Stimulated activated naive CD8-positive, alpha-beta T cell treated with anti-CD3 and anti-CD28 coated beads, Interleukin-15, Interleukin-2, amounts not matched to agents 100 ng/mL and 50 ng/mL, for 24 hours (primary cell): ENCODE results near the gene C6.
"Not testable (repeated sequence)": the region's sequence is repeated elsewhere in the genome, so short reads cannot be mapped to it uniquely, and the experiment has no call there.

Experiments used
- H3K27ac Mint-ChIP-seq: one replicate; pipeline ENCODE4 v1.8.0; 2021; ENCODE audit warnings: mild to moderate bottlenecking, mixed read lengths
- H3K27me3 Mint-ChIP-seq: one replicate; pipeline ENCODE4 v1.8.0; 2021; ENCODE audit warnings: mixed read lengths
- H3K36me3 Mint-ChIP-seq: one replicate; pipeline ENCODE4 v1.8.0; 2021; ENCODE audit warnings: low read depth, mixed read lengths
- H3K4me1 Mint-ChIP-seq: one replicate; pipeline ENCODE4 v1.8.0; 2021; ENCODE audit warnings: low read depth, mixed read lengths
- H3K4me3 Mint-ChIP-seq: one replicate; pipeline ENCODE4 v1.8.0; 2021; ENCODE audit warnings: mild to moderate bottlenecking, mixed read lengths
- H3K9me3 Mint-ChIP-seq: one replicate; pipeline ENCODE4 v1.8.0; 2021; ENCODE audit warnings: mixed read lengths

The C6 gene

DNA sequence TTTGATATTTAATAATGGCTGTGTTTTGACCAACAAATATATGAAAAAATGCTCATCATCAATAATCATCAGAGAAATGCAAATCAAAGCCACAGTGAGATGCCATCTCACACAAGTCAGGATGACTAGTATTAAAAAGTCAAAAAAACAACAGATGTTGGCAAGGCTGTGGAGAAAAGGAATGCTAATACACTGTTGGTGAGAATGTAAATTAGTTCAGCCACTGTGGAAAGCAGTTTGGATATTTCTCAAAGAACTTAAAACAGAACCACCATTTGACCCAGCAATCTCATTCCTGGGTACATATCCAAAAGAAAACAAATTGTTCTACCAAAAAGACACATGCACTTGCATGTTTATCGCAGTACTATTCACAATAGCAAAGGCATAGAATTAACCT lies 30.0 kb downstream of the C6 start:
- not testable (repeated sequence) for H3K27ac Mint-ChIP-seq, H3K9me3 Mint-ChIP-seq, H3K27me3 Mint-ChIP-seq, H3K36me3 Mint-ChIP-seq, H3K4me3 Mint-ChIP-seq, H3K4me1 Mint-ChIP-seq

DNA sequence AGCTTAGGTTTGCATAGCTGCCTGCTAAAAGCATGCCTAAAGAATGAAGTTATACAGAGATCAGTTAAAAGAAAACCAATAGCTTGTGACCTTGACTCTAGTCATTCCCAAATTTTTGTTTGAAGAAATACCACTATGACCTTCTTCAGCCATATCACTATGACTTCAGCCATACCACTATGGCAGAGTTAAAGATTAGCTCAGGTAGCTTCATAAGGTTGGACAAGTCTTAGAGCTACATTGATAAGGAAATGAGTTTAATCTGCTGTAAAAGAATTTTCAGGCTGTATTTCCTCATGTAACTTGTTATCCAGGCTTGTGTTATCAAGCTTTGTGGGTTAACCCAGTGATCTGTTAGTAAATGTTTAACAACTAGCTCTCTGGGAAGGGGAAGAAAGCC lies 30.7 kb downstream of the C6 start:
- Mint-ChIP-seq H3K36me3 (no peaks in the 10 kb centered on the region), H3K4me3 (no peak overlapping the region), H3K27ac (no peak overlapping the region), H3K27me3 (no peaks in the 10 kb centered on the region), H3K4me1 (no peaks in the 10 kb centered on the region), H3K9me3 (no peaks in the 10 kb centered on the region)

DNA sequence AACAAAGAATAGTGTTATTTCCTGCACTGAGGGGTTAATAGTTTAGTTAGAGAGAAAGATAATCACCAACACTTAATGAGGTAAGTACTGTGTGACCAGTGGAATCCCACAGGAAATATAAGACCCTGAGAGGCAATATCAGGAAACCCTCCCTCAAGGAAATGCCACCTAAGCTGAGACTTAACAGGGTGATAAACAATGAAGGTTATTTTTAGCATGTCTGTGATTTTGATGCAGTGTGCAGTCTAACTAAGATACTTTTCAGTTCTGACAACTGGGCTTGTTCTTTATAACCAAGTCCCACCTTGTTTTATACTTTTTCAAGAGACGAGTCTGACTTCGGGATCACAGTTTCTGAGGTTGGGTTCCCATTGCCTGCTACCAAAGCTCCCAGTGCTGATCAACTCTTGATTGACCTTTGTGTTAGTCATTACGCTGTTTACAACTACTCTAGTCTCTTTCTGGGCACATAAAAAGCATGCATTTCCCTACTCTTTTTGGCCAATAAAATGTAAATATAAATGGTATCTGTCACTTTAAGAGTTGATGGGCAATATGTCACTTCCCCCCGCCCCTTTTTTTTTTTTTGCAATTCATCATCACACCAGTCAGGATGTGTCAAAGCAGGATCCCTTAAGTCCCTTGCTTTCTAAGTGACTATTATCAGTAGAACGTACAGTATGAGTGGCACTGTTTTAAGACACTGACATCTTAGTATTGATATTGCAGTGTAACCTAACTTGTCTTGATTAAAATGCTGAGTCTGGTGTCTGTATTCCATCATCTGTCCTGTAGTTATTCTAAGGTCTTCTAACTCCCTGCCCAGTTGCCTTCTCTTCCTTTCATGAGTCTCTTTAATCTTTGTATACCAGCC lies 31.4 kb downstream of the C6 start:
- Mint-ChIP-seq H3K27me3 (no peaks in the 10 kb centered on the region), H3K36me3 (no peaks in the 10 kb centered on the region), H3K4me3 (no peak overlapping the region), H3K9me3 (no peaks in the 10 kb centered on the region), H3K4me1 (no peaks in the 10 kb centered on the region), H3K27ac (no peak overlapping the region)

DNA sequence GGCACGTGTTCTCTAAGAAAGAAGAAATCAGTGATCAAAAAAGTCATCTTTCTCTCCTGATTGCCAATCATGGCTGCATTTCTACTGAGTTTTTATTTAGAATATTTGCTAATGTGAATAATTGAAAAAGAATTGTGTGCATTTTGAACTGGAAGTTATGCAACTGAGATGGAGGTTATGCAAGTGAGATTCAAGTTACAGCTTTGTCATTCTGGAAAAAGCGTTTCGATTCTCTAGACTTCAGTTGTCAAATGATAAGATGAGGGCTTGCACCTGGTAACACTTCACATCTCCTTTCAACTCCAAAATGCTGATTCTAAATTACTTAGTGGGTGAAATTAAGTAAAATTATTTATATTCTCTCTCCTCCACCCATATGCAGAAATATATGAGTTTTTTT lies 36.4 kb downstream of the C6 start:
- Mint-ChIP-seq H3K9me3 (no peaks in the 10 kb centered on the region), H3K4me1 (no peaks in the 10 kb centered on the region), H3K36me3 (no peaks in the 10 kb centered on the region), H3K27ac (no peak overlapping the region), H3K27me3 (no peaks in the 10 kb centered on the region), H3K4me3 (no peak overlapping the region)

DNA sequence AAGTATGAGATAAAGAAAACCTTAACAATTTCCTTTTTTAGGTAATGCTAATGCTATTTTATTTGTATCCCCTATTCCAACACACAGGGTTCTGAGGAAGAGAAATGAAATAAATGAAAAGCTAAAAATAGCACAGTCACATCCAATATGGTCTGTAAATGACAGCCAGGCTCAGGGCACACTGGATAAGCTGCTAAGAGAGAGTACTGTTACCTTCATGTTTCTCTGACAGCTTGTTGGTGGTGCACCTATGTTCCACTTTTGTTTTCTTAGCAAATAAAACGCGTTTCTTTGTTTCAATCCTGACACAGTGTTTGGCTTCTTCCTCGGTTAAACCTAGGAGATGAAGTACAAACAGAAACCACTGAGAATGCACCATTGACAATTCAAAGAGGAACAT lies 41.3 kb downstream of the C6 start:
- no peaks in the 10 kb centered on the region for H3K36me3 Mint-ChIP-seq
- no peaks in the 10 kb centered on the region for H3K4me1 Mint-ChIP-seq
- H3K4me3 Mint-ChIP-seq = no peak overlapping the region
- H3K9me3 Mint-ChIP-seq = no peaks in the 10 kb centered on the region
- no peaks in the 10 kb centered on the region for H3K27me3 Mint-ChIP-seq
- no peak overlapping the region for H3K27ac Mint-ChIP-seq

DNA sequence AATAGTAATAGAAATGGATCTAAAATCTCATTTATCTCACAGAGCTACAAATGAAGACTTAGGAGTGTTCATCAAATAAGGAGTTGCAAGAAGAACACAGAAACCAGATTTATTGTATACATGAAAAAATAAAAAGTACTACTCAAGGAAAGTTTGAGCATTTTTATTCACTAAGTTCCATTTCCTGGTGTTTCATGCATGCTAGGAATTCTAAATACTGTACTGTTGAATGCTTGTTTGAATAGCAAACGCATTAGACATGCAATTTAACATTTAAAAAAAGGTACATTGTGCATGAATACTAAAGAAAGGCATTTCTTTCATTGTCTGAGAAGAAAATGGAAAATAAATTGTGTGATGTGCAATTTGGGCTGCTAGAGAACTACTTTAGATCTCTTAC lies 52.1 kb downstream of the C6 start:
- Mint-ChIP-seq H3K27ac (no peak overlapping the region), H3K27me3 (no peaks in the 10 kb centered on the region), H3K36me3 (no peaks in the 10 kb centered on the region)

DNA sequence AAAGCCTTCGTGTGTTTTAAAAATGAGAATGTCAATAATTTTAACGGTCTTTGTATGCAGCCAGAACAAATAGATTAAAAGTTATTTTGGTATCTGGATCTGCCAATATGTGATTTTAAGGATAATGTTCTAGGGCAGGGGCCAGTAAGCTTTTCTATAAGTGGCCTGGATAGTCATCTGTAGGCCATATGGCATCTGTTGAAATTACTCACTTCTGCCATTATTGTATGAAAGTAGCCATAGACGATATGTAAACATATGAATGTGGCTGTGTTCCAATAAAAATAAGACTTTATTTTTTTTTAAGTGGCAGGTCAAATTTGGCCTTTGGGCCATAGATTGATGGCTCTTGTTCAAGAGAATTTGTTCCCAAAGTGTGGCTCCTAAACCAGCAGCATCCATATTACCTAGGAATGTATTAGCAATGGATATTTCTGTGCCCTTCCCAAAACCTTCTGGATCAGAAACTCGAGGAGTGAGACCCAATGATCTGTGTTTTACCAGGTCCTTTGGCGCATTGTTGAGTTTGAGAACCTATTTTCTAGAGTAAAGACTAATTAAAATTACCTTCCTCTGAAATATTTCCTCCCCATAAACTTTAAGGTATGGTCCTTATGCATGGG lies 55.9 kb downstream of the C6 start:
- Mint-ChIP-seq H3K27me3 (no peaks in the 10 kb centered on the region), H3K4me3 (no peak overlapping the region), H3K27ac (no peak overlapping the region), H3K9me3 (peaks cover 9% of the 10 kb centered on the region), H3K36me3 (no peaks in the 10 kb centered on the region), H3K4me1 (no peaks in the 10 kb centered on the region)

More for the DNA sequence above, 52.1 kb downstream of the C6 start:
- no peak overlapping the region for H3K4me3 Mint-ChIP-seq
- H3K4me1 Mint-ChIP-seq = no peaks in the 10 kb centered on the region
- H3K9me3 Mint-ChIP-seq = peaks cover 9% of the 10 kb centered on the region

DNA sequence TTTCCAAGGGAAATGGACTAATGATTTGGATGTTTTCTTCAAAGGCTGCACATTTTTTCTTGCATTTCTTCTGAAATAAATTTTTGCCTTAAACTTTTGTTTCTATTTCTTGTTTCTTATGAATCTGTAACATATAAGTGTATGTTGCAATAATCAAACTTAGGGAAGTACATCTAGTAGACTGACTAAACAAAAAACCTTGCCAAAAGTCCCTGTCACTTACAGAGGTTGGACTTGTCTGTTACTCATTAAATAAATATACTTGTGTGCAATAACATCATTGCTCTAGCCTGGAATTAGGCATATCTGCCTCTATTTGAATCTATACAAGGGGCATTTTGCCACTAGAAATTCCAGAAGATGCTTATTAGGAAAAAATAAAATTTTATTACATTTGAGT lies 56.6 kb downstream of the C6 start:
- peaks cover 9% of the 10 kb centered on the region for H3K9me3 Mint-ChIP-seq

DNA sequence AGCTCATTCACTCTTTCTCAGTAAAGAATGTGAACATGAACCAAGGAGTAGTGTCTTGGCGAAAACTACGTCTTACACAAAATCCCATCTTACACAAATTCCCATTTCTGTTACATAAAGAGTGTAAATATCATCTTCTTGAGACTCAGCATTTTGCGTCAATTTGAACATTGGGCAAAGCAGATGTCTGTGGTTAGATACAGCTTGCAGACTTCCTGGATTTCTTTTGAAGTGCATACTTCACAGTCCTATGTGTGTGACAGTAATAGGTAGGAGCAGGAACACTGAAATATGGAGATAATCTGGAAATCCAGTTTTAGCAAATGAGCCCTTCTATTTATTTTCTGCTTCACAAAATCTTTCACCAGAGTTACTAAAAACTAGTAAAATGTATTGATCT lies 58.8 kb downstream of the C6 start:
- Mint-ChIP-seq H3K9me3 (peaks cover 5% of the 10 kb centered on the region), H3K36me3 (no peaks in the 10 kb centered on the region), H3K4me3 (no peak overlapping the region), H3K4me1 (no peaks in the 10 kb centered on the region), H3K27me3 (no peaks in the 10 kb centered on the region), H3K27ac (no peak overlapping the region)

More for the DNA sequence above, 56.6 kb downstream of the C6 start:
- no peak overlapping the region for H3K4me3 Mint-ChIP-seq
- no peaks in the 10 kb centered on the region for H3K27me3 Mint-ChIP-seq
- no peak overlapping the region for H3K27ac Mint-ChIP-seq
- no peaks in the 10 kb centered on the region for H3K36me3 Mint-ChIP-seq
- H3K4me1 Mint-ChIP-seq = no peaks in the 10 kb centered on the region

DNA sequence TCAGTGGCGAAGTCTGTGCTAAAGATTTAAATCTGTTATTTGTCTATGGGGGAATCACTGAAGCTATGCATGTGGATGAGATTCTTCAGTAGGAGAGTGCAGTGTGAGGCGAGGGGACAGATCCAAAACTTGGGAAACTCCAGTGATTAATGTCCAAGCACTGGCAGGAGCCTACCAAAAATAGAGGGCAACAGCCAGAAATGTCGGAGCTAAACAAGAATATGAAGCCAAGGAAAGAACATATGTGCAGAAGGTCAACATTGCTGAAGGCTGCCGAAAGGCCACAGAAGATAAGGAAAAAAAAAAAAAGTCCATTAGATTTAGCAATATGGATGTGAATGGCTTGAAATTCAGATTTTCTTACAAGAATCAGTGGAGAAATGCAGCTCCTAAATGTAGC lies 61.8 kb downstream of the C6 start:
- no peaks in the 10 kb centered on the region for H3K4me1 Mint-ChIP-seq
- no peak overlapping the region for H3K27ac Mint-ChIP-seq
- H3K9me3 Mint-ChIP-seq = no peaks in the 10 kb centered on the region
- H3K27me3 Mint-ChIP-seq = no peaks in the 10 kb centered on the region
- H3K4me3 Mint-ChIP-seq = no peak overlapping the region
- H3K36me3 Mint-ChIP-seq = no peaks in the 10 kb centered on the region

DNA sequence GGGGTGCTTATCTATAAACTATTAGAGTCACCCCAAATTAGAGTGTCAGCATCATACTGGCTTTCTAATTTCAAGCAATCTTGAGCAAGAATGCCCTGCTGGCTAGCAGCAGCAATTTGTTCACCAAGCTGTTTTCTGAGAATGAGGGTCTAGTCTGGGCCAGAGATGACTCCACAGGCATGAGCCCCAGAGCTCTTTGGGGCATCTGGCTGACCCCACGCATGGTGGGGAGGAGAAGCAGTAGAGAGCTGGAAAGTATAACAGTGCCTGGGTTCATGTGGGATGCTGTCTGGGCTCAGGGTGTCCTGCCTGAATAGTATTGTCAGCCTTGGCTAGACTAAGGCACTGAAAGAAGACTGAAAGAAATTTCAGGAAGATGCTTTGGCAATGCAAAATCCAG lies 64.9 kb downstream of the C6 start:
- Mint-ChIP-seq H3K4me3 (no peak overlapping the region), H3K27ac (no peak overlapping the region), H3K9me3 (no peaks in the 10 kb centered on the region), H3K36me3 (no peaks in the 10 kb centered on the region), H3K4me1 (no peaks in the 10 kb centered on the region), H3K27me3 (no peaks in the 10 kb centered on the region)

DNA sequence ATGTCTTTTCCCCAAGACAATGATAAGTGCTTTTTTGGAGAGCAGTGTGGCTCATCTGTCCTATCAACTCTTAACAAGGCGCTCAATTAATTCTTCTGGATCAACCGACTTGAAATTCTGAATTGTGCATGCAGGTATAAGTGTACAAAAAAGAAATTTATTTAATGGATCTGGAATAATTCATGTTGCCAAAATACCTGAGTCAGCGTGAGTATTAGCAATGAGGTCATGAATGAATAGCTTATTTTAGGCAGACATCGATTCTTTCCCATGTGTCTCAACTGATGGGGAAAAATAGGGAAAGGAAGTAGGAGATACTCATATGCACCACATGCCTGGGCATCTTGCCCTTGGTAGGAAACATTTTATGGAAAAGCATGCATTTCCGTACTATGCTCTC lies 68.0 kb downstream of the C6 start:
- no peak overlapping the region for H3K4me3 Mint-ChIP-seq
- H3K36me3 Mint-ChIP-seq = no peaks in the 10 kb centered on the region
- no peaks in the 10 kb centered on the region for H3K4me1 Mint-ChIP-seq
- H3K9me3 Mint-ChIP-seq = no peaks in the 10 kb centered on the region
- H3K27ac Mint-ChIP-seq = no peak overlapping the region
- H3K27me3 Mint-ChIP-seq = no peaks in the 10 kb centered on the region

DNA sequence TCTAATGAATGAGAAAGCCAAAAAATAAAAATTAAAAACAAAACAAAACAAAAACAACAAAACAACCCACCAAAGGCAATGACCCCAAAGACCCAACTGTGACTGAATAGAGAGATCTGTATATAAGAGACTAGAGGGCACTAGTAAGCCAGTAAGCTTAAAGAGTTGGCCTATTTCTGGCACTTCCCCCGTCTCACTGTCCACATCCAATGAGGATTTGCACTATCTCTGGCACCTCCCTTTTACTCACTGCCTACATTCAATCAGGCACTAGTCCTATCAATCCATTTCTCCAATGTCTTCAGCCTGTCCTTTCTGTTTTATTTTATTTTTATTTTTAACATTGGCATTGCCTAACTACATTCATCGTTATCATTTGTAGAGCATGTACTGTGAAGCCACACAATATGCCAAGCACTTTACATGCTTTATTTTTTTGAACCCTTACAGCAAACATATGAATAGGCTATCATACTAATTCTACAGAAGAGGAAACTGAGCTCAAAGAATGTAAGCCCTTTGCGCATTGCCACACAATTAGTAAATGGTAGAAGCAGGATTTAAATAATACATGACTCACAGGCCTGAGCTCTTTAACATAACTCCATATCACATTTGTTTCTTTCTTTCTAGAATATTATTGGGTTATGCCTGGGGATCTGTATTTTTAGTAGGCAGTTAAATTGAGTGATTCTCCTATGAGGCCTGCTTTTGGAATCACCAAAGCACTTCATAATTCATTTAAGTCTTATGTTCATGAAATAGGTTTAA lies 70.0 kb downstream of the C6 start:
- no peak overlapping the region for H3K27ac Mint-ChIP-seq
- H3K27me3 Mint-ChIP-seq = no peaks in the 10 kb centered on the region
- H3K4me3 Mint-ChIP-seq = no peak overlapping the region
- peaks cover 10% of the 10 kb centered on the region for H3K9me3 Mint-ChIP-seq
- H3K36me3 Mint-ChIP-seq = no peaks in the 10 kb centered on the region
- H3K4me1 Mint-ChIP-seq = no peaks in the 10 kb centered on the region

DNA sequence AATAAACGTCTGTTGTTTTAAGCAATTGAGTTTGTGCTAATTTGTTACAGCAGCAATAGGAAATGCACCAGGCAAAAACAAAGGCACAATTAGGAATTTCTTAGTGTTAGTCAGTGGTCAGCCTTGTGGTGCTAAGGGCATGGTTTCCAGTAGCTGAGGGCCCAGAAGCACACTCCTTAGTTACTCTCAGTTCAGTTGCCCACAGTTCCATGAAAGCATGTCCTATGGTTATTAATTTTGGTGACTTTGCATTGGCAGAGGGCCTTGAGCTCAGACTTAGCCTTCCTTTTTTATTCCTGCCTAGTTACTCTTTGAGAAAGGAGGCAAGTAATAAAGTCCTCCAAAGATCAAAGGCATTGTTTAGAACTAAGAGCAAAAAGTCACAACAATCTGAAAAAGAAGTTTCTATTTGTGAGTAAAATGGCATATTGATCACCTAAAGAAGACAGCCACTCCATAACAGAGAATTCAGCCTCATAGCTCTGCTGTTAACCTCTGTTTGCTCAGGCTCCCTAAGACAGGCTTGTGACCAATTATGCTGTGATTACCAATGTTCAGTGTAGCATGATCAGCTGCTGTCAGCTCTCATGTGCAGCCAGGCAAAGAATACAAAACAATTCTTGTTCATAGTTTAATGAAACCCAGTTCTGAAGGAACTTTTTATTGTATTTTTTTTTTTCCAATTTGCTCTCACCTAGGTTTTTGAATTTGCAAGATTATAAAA lies 85.2 kb downstream of the C6 start:
- Mint-ChIP-seq H3K36me3 (no peaks in the 10 kb centered on the region), H3K4me3 (no peak overlapping the region), H3K27me3 (no peaks in the 10 kb centered on the region), H3K4me1 (no peaks in the 10 kb centered on the region), H3K27ac (no peak overlapping the region), H3K9me3 (no peaks in the 10 kb centered on the region)

DNA sequence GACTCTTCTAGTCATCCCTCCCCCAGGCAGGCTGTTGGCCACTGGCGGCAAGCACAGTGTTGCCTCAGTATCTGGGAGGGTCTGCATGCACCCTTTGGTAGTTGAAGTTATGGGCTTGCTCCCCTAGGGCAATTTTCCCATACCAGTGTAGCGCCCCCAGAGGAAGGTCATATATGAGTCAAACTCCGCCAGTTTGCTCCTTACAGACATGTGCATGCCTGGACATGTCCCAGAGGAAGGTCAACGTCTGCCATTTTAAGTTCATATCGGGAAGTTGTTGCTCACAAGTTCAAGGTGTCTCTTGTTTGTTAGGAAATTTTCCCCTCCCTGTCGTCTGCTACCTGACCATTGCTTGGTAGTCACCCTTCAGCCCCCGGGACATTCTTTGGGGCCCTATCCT lies 90.9 kb downstream of the C6 start:
- no peaks in the 10 kb centered on the region for H3K27me3 Mint-ChIP-seq
- no peaks in the 10 kb centered on the region for H3K36me3 Mint-ChIP-seq
- H3K27ac Mint-ChIP-seq = no peak overlapping the region
- H3K9me3 Mint-ChIP-seq = no peaks in the 10 kb centered on the region
- no peak overlapping the region for H3K4me3 Mint-ChIP-seq
- H3K4me1 Mint-ChIP-seq = no peaks in the 10 kb centered on the region
